ENCODE data around the gene PREX1.

PREX1 gene

DNA sequence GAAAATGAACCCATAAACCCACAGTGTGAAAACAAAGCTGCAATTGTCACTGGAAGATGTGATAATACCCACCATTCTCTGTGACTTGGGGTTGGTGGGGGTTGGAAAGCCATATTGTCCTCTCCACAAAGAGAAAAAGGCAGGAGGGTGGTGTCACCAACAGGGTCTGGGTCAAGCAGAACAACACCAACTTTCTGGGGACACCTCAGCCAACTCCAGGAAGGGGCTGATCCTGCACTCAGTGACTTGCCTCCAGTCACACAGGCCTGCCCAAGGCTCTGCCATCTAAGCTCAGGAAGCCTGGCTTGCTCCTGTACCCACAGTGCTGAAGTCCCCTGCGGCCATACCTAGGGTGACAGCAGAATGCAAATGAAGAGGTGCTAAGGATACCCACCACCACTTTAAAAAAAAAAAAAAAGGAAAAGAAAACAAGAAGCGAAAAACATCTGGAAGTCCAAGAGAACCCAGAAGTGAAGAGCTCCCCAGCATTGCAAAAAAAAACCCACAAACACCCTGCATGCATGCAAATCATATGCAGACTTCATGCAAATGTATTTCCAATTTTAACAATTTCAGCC is 110.6 kb downstream of the PREX1 start:
- DNase-seq: no peak

DNA sequence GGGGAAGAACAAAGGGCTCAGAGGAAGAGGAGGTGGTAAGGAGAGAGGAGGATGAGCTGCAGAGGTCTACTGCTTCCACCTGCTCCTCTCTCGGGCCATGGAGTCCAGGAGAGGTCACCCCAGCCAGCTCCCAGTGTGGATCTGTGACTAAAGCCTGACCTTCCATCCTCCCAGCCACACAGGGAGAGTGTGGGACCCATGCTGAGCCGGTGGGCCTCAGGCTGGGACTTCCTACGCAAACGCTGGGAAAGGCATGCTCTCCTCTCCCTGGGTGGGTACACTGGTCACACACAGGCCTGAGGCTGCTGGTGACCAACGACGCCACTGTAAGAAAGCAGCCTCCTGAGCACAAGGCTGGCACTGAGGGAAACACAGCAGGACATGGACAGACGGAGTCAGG is 111.3 kb downstream of the PREX1 start:
- DNase-seq: no peak

DNA sequence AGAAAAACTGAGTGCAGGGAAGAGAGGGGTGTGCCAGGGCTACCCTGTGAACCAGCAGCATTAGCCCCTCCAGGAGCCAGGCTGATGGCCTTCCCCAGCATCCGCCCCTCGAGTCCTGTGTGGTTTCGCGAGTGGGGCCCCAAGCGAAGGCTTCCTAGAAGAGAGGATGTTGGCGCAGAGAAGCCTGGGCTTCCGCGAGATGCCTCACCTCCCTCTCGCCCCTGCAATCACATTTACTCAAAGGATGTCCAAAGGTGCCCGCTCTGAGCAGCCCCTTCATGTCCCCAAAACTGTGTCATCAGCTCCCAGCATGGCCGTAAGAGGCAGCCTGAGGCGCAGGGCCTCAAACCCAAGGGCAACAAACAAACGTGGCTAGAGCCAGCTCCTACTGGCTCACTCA is 111.7 kb downstream of the PREX1 start:
- no peak for DNase-seq

DNA sequence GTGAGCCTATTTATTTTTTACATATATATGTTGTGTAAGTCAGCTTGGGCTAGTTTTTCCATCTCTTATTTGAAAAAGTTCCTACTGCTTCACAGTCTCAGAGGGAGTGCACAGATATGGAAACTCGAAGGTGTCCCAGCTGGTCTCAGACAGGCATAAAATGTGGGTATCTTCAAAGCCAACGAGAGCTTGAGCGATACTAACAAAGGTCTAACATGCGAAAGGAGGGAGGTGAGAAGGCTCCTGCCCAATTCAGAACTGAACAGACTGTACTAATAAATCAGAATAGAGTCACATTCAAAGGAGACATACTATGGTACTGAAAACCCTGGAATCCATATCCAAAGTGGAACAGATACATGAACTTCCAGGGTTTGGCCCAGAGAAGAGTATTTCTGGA is 113.0 kb downstream of the PREX1 start:
- DNase-seq: no peak

DNA sequence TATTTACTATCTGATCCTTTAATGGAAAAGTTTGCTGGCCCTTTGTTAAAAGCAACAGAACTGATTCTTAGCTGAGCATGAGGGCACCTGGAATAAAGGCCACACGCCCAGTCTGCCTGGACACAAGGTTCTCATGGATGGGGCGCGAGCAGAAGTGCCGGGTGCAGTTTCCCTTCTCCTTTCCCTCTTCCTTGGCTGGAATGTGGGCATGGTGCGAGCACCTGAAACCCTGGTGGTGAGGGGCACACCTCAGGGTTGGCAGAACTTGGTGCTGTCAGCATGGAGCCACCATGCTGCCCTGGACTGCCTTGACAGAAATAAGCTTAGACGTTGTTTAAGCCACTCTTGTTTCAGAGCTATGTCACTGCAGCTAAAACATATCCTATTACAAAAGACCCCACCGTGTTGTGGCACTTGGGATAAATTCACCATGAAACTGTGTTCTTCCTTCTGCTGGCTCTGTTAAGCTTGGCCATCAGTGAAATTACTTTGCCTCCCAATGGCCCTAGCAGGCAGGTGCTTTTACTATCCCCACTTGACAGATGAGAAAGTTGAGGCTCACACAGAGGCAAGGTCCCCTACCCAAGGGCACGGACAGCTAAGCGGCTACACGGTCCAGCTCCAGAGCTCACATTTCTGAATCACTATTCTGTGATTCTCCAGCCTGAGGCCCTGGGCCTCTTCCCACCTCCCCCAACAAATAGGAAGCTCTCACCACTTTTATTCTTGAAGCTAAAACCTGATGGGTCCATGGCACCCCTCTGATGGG is 115.9 kb downstream of the PREX1 start:
- no peak for DNase-seq

DNA sequence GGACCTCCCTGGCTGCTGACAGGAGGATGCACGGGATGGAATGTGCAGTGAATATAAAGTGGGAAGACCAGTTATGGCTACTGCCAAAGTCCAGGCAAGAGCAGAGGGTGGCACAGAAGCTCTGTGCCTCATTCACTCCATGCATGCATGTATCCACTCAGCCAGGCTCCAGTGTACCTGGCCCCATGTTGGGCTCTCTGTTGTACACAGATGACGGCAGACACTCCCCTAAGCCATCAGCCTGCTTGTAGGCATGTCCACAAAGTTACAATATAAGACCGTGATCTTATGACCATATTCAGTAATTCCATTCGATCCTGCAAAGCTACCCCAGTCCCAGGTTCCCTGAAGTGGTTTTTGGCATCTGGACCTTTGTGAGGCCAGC is 116.8 kb downstream of the PREX1 start:
- no peak for DNase-seq

DNA sequence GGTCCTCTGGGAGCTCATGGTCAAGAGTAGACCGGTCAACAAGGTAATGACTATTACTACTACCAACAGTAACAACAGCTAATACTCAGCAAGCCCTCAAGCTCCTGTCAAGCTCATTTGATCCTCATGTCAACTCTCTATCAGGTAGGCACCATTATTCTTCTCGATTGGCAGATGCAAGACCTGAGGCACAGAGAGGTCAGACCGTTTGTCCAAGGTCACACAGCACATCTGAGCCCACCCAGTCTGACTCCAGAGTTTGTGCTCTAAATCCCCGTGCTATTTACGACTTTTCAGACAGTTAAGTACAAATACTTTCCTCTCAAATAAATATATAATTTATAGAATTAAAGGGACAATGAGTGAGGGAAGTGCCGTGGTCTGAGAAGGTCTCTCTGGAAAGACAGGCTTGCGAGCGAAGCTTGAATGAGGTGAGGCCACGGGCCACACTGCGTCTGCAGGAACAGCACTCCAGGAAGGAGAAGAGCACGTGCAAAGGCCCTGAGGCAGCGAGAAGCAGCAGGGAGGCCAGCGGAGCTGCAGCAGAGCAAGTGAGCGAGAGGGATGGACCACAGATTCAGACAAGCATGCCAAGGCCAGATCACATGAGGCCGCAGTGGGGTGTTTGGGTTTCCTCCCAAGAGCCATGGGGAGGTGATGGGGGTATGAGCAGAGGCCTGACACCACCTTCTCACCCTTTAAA is 117.3 kb downstream of the PREX1 start:
- no peak for DNase-seq

DNA sequence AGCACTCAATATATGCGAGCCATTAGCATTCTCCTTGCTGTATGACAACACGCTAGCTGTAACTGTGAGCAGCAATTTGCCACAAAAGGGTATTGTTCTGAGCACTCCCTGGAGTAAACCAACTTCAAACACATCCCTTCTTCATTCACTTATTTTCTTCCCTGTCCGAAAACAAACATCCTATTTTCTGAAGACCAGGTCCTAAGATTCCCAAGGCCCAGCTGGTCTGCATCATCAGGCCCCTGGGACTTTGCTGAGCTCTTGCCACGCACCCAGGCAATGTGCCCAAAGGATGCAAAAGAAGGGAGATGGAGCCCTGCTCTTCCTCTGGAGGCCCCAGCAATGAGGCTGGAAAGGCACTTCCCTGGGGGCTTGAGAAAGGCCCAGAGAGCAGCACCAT is 118.1 kb downstream of the PREX1 start:
- DNase-seq: no peak

DNA sequence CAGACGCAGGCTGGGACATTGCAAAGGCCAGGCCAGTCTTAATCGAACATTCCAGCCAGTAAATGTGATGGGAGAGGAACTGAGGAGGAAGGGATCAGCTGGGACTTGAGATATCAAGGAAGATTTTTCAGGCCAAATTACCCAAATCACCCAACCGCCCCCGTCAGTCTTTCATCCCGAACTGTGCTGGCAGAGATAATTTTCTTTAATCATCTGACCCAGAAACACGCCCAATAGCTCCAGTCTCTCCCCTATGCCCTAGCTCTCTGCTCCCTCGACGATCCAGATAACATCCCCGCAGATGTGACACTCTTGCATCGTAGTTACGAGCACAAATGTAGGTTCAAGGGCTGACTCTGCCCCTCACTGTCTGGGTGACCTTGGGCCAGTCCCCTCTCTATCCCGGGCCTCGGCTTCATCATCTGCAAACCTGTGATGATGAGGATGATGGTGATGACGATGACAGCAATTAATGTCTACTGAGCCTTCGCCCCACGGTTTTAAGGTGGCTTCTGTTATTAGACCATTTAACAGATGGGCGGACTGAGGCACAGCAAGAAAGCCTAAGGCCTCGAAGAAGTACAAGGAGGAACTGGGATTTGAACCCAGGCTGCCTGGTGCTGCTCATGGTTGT is 118.6 kb downstream of the PREX1 start:
- no peak for DNase-seq

DNA sequence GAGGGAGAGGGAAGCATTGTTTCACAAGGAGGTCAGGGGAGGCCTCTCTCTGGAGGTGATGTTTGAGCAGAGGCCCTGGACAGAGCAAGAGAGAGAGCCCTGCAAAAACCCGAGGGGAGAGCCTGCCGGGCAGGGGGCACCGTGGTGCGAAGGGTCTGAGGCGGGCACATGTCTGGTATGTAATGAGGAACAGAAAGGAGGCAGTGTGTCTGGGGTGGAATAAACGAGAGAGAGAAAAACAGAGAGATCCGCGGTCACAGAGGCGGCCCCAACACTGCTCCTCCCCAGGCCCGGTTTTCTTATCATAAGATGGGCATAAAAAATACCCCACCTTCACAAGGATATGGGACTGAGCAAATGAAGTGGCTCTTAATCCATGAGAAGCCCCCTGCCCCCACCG is 119.2 kb downstream of the PREX1 start:
- DNase-seq: no peak

DNA sequence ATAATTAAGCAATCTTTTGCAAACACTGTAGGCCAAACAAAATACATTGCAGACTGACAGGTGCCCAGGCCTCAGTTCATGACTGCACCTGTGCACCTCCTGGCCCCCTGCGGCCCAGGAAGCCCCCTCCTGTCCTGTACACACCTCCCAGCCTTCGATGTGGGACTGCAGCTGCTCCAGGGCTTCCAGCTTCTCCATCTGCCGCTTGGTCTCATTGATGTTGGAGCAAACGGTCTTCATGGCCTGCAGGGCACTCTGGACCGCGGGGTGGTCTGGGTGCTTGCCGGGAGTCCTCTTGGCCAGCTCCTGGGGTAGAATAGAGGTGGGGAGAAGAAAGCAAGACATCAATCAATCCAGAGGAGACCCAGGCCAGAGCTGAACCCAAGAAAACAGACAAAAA is 119.7 kb downstream of the PREX1 start:
- no peak for DNase-seq

DNA sequence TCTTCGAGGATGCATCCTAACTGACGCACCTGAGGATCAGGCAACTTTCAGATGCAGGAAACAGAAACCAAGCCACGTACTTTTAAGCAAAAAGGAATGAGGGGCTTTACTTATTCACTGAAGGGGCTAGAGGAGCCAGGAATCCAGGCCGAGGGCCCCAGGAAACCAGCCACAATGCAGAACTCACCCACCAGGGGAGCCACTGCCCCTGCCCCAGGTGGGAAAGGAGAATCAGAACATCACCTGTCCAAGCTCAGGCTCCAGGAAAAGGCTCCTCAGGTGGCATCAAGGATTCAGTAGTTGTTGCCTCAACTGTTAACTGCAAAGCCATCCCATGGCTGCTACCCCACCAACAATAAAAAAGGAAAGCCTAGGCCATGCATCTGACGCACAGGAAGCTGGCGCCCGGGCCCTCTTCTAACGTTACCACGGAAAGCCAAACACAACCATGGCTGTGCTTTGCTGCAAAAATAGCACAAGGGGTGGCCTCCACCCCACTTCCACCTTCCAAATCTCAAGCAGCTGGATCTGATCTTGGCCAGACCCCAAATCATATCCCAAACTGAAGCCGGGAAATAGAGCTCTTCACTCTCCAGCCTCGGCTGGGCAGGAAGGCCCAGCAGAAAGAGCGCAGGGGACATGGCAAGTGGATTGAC is 121.0 kb downstream of the PREX1 start:
- no peak for DNase-seq

DNA sequence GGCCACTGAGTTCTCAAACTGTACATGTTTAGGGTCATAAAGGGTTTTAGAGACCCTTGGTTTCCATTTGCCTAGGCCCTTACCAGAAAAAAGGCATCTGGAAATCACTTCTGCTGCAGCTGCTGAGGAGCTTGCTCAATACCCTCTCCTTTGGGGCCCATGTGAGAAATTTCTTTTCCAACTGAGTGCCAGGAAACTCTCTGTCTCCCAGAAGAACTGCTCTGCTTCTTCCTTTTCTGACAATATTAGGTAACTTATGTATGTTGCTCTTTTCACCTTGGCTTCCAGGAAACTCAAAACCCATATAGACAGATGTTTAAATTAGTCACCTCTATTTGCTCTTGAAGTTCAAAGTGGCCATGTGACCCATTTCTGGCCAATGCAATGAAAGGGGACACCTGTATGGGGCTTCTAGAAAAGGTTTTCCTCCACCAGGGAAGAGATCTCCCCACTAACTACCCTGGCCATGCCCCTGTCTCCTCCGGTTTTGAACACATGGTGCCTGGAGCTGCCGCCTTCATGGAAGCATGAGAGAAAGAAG is 121.6 kb downstream of the PREX1 start:
- DNase-seq: no peak

DNA sequence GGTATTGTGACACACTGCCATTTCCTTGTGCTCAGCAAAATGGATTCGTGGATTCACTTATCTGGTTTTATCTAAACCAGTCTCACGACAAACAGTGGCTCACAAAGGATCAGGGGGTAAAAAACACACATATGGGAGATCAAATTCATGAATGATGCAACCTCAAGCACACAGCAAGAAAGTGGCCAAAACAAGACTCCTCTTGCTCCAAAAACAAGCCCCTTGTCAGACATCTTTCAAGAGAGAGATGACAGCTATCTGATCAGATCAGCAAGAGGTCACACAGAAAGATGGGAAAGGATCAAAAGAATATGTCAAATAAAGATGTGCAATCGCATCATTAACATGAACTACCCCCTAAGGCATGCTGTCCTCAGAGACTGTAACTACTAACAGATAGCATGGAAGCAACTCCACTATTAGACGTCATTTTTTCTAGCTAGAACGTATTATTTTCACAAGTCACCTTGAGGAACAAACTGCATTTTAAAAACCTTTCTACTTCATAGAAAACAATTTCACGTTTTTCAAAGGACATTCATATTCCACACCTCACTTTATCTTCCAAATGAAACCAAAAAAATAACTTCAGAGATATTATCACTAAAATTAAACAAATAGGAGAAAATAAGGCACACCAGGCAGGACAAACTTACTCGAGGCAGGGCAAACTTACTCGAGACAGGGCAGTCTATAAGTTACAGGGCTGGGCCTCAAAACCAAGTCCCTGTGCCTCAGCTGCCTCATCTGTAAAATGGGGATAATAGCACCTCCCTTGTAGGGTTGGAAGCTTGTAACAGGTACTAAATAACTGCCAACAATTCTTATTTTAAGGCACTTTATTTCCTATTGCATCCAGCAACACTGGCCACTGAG is 122.3 kb downstream of the PREX1 start:
- DNase-seq: no peak

DNA sequence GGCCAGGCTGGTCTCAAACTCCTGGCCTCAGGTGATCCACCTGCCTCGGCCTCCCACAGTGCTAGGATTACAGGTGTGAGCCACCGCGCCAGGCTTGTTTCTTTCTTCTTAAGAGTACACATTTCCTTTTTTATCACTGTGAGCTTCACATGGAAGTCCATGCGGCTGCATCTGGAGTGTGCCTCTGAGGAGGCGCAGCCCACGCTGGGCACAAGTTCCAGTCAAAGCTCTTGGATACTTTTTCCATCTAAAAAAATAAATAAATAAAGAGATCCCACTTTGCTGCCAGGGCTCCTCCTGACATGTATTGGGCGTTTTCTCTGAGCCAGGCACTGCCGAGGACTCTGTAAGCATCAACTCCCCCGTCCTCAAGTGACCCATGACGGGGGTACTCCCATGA is 123.0 kb downstream of the PREX1 start:
- no peak for DNase-seq

DNA sequence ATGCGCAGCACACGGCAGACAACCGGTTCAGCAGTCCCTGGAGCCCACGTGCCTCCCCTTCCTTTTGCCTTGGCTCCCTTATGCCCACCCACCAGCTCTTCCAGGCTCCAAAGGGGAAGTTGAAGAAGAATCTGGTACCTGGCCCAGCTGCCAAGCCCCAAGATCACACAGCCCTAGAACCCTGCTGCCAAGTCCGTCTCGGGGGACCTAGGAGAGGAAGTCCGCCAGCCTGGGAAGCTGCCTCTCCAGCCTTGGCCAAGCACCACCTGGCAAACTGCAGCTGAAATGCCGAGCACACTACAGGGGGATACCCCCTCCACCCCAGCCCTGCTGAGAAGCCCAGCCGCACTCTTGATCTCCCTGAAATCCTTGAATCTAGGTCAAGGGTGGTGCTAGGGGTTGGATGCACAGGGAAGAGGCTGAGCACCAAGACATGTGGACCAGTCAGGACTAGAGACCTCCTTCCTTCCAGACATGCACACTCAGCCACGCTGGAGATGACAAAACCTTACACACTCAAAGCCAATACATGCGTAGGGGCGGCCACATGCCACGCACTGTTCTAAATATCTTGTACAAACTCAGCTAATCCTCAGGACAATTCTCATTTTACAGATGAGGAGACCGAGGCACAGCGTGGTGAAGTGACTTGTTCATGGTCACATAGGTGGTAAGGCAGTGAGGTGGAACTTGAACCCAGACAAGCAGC is 124.1 kb downstream of the PREX1 start:
- DNase-seq: no peak

DNA sequence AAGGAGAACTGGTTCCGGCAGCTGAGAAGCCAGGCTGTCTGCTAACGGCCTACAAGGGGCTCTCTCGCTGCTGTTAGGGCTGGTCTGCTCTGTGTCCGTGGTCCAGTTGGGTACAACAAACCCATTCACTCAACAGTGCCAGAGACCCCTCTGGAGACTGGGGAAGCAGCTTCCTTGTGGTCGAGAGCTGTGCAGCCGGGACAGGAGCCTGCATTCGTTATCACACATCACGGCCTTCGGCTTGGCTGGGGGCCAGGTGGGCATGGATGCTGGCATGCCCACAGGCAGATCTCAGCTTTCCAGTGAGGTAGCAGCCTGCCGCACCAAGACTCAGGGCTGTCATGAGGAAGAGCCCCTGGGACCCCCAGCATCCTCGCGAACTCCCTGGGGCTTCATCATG is 124.7 kb downstream of the PREX1 start:
- DNase-seq: no peak

DNA sequence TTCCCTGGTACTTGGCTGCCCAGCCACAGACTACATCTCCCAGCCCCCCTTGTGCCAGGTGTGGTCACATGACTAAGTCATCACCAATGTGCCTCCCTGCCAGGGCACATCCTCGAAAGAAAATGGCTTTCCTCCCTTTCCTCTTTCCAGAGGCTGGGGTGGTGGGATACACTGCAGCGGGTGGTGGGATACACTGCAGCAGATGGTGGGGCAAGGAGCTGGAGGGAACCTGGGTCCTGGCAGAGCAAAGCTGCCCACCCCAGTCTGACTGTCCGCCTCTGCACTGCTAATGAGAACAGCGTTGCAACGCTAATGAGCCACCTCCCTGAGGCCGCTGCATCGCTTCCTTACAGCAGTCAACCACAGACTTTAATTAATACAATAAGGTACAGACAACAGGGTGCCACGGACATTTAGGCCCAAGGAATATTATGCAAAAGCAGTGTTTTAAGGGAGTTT is 125.3 kb downstream of the PREX1 start:
- DNase-seq: no peak

DNA sequence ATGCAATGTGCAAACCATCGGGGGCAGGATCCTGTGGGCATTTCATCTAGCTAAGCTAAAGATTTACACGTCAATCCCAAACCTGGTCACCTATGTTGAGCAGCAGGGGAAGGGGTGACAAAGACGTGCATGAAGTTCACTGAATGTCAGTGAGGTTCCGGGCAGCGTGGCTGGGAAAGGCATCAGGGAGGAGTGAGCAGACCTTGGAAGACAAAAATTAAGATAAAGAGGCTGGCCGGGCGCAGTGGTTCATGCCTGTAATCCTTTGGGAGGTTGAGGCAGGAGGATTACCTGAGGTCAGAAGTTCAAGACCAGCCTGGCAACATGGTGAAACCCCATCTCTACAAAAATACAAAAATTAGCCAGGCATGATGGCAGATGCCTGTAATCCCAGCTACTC is 126.1 kb downstream of the PREX1 start:
- no peak for DNase-seq

DNA sequence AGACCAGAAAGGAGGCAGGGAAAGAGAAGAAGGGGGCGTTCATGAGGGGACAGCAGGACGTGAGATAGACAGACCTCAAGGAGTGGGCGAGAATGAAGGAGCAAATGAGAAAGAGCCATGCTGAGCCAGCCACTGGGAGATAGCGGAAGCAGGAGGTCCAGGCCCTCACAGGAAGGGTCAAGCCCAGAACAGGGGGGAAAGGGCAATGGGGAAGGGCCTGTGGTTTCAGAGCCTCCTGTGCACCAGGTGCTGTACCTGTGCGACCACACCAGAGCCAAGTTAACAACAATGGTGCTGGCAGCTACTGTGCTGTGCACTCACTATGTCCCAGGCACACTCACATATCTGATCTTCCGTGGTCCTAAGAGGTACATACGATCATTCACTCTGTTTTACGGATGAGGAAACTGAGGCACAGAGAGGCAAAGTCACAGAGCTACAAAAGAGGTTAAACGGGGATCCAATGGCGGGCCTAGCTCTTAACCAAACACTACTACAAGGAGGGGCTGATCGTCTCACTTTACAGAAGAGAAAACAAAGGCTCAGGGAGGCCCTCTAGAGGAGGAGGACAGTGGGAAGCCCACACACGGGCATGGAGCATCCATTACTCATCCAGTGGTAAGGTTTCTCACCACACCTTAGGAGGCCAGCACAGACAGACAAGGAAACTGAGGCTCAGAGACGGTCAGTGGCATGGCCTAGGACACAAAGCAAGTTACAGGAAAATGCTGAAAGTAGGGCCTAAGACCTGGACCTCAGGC is 129.1 kb downstream of the PREX1 start:
- no peak for DNase-seq
